GM10266 (cell line): ENCODE results near the gene IFI27.

ENCODE experiments used
- DNase-seq: peaks from one replicate; pipeline ENCODE4 v3.0.0; 2012; ENCODE audit errors: extremely low spot score
- TF ChIP-seq, protein P1 (sequence below): IDR thresholded peaks from 2 replicates; pipeline ENCODE4 v1.5.1; 2012; ENCODE audit warnings: mild to moderate bottlenecking, low read depth; ENCODE audit not compliant: control insufficient read depth, insufficient read depth; ENCODE audit errors: missing control alignments

Gene IFI27

DNA sequence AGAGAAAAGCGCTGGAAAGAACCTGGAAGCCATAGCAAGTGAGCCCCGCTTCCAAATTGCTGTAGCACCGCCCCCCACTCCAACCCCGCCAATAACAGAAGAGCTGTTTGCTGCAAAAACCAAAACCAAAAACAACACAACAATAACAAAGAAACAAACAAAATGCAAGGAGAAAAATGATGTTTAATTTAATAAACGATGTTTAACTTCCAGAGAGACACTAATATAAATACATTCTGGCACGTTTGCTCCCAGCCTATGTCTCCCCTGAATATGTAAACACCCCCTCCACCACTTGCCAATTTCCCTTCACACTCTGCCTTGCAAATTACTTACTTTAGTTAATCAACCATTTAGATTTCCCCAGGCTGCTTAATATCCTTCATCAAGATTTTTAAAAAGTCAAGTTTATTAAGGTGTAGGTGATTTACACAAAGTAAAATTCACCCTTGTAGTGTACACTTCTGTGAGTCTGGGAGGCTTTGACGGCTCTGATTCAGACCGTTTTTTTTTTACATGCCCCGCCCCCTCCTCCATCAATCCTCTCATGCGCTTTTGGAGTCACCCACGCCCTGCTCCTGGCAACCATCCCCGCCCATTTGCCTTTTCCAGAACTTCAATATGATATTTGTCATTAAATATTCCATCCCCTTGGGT lies 19.4 kb downstream of the IFI27 start:
- TF ChIP-seq, protein P1, sequence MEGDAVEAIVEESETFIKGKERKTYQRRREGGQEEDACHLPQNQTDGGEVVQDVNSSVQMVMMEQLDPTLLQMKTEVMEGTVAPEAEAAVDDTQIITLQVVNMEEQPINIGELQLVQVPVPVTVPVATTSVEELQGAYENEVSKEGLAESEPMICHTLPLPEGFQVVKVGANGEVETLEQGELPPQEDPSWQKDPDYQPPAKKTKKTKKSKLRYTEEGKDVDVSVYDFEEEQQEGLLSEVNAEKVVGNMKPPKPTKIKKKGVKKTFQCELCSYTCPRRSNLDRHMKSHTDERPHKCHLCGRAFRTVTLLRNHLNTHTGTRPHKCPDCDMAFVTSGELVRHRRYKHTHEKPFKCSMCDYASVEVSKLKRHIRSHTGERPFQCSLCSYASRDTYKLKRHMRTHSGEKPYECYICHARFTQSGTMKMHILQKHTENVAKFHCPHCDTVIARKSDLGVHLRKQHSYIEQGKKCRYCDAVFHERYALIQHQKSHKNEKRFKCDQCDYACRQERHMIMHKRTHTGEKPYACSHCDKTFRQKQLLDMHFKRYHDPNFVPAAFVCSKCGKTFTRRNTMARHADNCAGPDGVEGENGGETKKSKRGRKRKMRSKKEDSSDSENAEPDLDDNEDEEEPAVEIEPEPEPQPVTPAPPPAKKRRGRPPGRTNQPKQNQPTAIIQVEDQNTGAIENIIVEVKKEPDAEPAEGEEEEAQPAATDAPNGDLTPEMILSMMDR = no peak
- DNase-seq = no peak

DNA sequence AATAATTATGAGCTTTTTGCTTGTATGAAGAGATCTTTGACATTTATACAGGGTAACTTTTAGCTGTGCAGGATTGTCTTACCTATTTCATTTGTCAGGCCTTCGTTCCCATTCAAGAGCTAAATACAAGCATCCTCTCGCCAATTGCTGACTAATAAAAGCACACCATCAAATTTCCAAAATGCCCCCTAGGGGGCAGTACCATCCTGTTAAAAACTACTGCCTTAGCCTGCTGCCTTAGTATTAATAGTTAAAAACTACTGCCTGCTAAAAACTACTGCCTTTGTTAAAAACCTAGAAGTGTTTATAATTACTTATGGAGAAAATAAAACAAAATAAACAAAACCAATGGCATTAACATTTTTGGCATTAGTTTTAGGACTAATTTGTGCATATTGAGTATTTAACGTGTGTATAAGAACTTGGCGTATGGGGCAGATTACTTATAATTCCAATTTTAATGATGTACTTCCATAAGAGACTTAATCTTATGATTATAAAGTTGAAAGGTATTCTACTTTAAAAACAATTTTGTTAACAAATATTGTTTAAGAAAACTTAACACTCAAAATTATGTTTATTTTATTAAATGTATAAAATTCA lies 21.9 kb downstream of the IFI27 start:
- peak; percentile 47 for DNase-seq
- TF ChIP-seq, protein P1 = peak; percentile 67

DNA sequence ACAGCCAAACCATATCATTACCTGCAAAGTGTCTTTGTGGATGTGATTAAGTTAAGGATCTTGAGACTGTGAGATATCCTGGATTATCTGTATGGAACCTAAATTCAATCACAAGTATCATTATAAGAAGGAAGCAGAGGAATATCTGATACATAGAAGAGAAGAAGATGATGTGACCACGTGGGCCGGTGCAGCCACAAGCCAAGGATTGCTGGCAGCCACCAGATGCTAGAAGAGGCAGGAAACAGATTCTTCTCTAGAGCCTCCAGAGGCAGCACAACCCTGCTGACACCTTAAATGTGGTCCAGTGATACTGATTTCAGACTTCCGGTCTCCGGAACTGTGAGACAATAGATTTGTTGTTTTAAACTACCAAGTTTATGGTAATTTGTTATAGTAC lies 24.9 kb downstream of the IFI27 start:
- TF ChIP-seq, protein P1 = no peak
- DNase-seq = no peak

DNA sequence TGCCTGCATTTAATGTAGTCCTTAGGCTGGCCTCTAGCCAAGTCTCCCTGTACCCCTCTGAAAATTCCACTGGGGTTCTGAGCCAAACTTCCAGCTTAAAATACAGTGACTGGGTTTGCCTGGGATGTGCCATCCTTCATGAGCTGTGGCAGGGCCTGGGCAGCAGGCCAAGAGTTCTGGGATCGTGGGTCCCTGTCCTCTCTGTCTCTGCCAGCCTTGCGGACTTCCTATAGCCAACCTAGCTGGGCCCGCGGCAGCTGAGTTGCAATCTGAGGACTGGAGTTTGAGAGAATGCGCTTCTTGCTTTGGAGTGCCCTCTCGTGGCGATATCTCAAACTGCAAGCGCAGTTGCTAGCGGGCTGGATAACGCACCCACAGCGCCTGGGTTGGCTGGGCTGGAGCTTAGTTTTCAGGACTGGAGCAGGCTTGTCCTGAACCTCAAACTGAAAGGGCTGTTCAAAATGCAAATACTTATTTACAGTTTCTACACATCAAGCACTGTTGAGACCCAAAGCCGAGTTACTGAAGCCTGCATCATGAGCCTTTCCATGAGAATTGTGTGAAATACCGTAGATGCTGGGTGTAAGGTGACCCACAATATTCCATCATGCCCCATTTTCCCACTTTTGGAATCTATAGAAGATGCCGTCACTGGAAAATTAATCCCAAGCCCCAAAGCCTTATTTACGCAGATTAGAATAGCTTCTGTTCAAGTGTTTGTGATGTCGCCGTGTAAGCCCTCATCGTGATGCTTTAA lies 26.2 kb downstream of the IFI27 start:
- TF ChIP-seq, protein P1 = peak; percentile 98
- DNase-seq = peak; percentile 70

DNA sequence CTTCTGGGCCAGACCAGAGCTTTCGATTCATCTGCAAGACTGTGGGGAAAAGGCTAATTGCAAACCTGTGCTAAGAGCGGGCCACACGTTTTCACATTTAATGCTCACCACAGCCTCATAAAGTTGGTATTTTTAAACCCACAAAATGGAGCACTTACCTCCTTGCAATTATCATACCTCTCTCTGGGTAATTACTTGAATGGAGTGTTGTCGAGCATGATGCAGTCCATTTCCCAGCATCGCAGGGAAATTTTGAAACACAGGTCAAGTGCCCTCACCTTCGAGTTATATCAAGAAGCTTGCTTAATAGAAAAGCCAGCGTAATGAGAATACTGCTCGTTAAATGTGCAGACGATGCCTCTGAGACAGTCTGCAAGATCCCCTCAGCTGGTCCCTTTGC lies 27.7 kb downstream of the IFI27 start:
- TF ChIP-seq, protein P1 = no peak
- DNase-seq = no peak

DNA sequence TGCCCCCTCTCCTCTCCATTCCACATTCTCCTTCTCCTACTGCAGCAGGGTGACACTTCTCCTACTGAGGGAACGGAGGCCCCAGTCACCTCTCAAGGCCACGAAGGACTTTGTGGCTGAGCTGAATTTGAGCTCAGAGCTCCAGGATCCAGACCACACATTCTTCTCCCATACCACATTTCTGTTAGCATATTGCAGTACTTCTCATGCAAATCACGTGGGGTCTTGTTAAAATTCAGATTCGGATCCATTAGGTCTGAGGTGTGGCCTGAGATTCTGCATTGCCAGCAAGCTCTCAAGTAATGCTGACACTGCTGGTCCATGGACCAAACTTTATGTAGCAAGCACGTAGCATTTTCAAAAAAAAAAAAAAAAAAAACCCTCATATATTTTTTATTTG lies 28.5 kb downstream of the IFI27 start:
- DNase-seq = no peak
- TF ChIP-seq, protein P1 = no peak

DNA sequence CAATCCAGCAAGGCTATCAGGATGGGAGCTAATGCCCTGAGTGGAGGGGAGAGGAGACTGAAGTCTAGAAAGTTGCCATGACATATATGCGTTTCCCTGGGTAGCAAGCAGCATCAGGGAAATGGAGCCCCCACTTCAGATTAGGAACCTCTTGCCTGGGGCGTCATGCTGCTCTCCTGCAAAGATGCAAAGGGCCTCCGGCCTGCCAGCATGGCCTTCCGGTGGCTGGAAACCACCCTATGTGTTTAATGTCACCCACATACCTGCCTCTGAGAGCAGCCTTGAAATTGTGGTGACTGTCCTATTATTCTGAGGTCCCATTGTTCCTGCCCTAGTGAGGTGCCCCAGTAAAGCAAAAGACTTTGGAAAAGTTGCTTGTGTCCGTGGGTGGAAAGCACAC lies 28.9 kb downstream of the IFI27 start:
- TF ChIP-seq, protein P1 = no peak
- no peak for DNase-seq
